Fibroblast of lung (primary cell): ENCODE measurements around the gene ADRB1.

Experiments
- CTCF ChIP-seq, 2 donors: IDR thresholded peaks in 1 of 2; conservative IDR thresholded peaks in 1 of 2; 1 replicate in 1 of 2; 2 replicates in 1 of 2; pipeline ENCODE4 v1.5.1; 2011 to 2012; ENCODE audit warnings: low read length in 2 of 2, control low read depth in 1 of 2, inconsistent platforms in 1 of 2, low read depth in 1 of 2, mild to moderate bottlenecking in 1 of 2
- EZH2 ChIP-seq: IDR thresholded peaks from 2 replicates; pipeline ENCODE4 v1.5.1; 2012; ENCODE audit warnings: low read length, control low read depth, mild to moderate bottlenecking; ENCODE audit errors: missing control alignments

- TF ChIP-seq EZH2: no peak
- no peak for TF ChIP-seq CTCF (conservative IDR thresholded peaks at IDR 0.05 in 1 of 2, IDR thresholded peaks at IDR 0.05 in 1 of 2; ENCODE audit: low read depth in 1 of 2, low read length in 2 of 2)
Observed at GRCh38 chr10:114000457-114001010, 43.1 kb upstream of the ADRB1 start.
